HepG2 (cell line): ENCODE data around the gene CDKN2A. TPM values are rescaled to one million over a fixed set of nuclear protein-coding genes. Genes with fewer than 3 reads are reported as not detected.

ENCODE experiments used
- ATAC-seq: fragments of 200-7000 bp; cut with Tn5 transposase; 3 replicates; pipeline ENCODE4 v1.9.1; 2020; ENCODE audit warnings: mild to moderate bottlenecking, moderate library complexity
- BruUV-seq: library from RNA; stranded (reverse); fragments of 400-500 nt; replicated peaks from 2 replicates; lab custom pipeline; 2021; lab: Mats Ljungman, UMichigan
- CTCF ChIA-PET: fragments of 300-600 bp; formaldehyde crosslinking; extraction: SDS; loops from one replicate; lab custom pipeline; 2021; ENCODE audit warnings: low total read pairs, inconsistent platforms, low intra/inter-chr PET ratio; lab: Yijun Ruan, JAX
- POLR2A ChIA-PET: fragments of 350-600 bp; sonication (Branson Sonifier 250); formaldehyde crosslinking; loops from one replicate; lab custom pipeline; 2020; ENCODE audit warnings: antibody characterized with exemption, inconsistent platforms; lab: Yijun Ruan, JAX
- DNase-seq: peaks from one replicate; pipeline ENCODE4 v3.0.0-alpha.2; 2015; ENCODE audit warnings: low spot score
- FAIRE-seq: peaks from 3 replicates; lab custom pipeline; 2011; peaks lifted over from hg19 to GRCh38; lab: Jason Lieb, UNC
- H2AFZ ChIP-seq: one replicate; pipeline ENCODE4 v1.6.1; 2011; ENCODE audit warnings: low read length, inconsistent platforms
- H3K27ac ChIP-seq: fragments of 300-600 bp; 3 replicates; pipeline ENCODE4 v1.8.0; 2011; ENCODE audit warnings: mixed run types, mild to moderate bottlenecking, mixed read lengths, low read length, inconsistent platforms; ENCODE audit not compliant: insufficient read depth; ENCODE audit errors: extremely low read length
- H3K27me3 ChIP-seq, 2 experiments: fragments of 200-600 bp in 1 of 2; 2 replicates in 1 of 2; 3 replicates in 1 of 2; pipeline versions ENCODE4 v1.6.0 to v1.8.0; 2011; ENCODE audit warnings: low read length in 2 of 2, mild to moderate bottlenecking in 2 of 2, moderate library complexity in 2 of 2, inconsistent platforms in 1 of 2; ENCODE audit not compliant: insufficient read depth in 2 of 2, control insufficient read depth in 1 of 2
- H3K36me3 ChIP-seq, 2 experiments: fragments of 200-600 bp in 1 of 2; replicated peaks in 1 of 2; 2 replicates in 1 of 2; 3 replicates in 1 of 2; pipeline versions ENCODE4 v1.5.1 to v1.8.0; 2011; ENCODE audit warnings: low read length in 2 of 2, inconsistent platforms in 1 of 2; ENCODE audit not compliant: insufficient read depth in 2 of 2, control insufficient read depth in 1 of 2
- H3K4me1 ChIP-seq: 2 replicates; pipeline ENCODE4 v1.5.1; 2012; ENCODE audit warnings: low read length, inconsistent platforms; ENCODE audit not compliant: insufficient read depth
- H3K4me2 ChIP-seq: 2 replicates; pipeline ENCODE4 v1.6.0; 2011; ENCODE audit warnings: low read depth, low read length, inconsistent platforms
- H3K4me3 ChIP-seq, 3 experiments: fragments of 200-600 bp in 1 of 3; sonication (generic), shearing (Covaris generic) in 1 of 3; replicated peaks in 1 of 3; 2 replicates each; pipeline ENCODE4 v1.5.1; 2011 to 2016; ENCODE audit warnings: low read length in 3 of 3, inconsistent platforms in 2 of 3, low read depth in 2 of 3, mild to moderate bottlenecking in 2 of 3, control low read depth in 1 of 3, mixed read lengths in 1 of 3; ENCODE audit not compliant: insufficient read depth in 1 of 3
- H3K79me2 ChIP-seq: one replicate; pipeline ENCODE4 v1.6.1; 2011; ENCODE audit warnings: low read length, inconsistent platforms; ENCODE audit not compliant: insufficient read depth
- H3K9ac ChIP-seq: 2 replicates; pipeline ENCODE4 v1.6.0; 2011; ENCODE audit warnings: mild to moderate bottlenecking, low read depth, low read length, inconsistent platforms; ENCODE audit not compliant: insufficient read depth
- H3K9me3 ChIP-seq: 2 replicates; pipeline ENCODE4 v1.5.1; 2012; ENCODE audit warnings: mild to moderate bottlenecking, low read length
- H4K20me1 ChIP-seq: 2 replicates; pipeline ENCODE4 v1.6.0; 2011; ENCODE audit warnings: inconsistent platforms, mild to moderate bottlenecking, low read length, moderate library complexity; ENCODE audit not compliant: insufficient read depth
- ATRX ChIP-seq: sonication (generic); formaldehyde crosslinking; IDR thresholded peaks from 2 replicates; pipeline ENCODE4 v1.4.0; 2020; ENCODE audit warnings: missing genetic modification reagents, borderline replicate concordance
- MAFF ChIP-seq: IDR thresholded peaks from 2 replicates; pipeline ENCODE4 v1.6.1; 2011; ENCODE audit warnings: low read depth, low read length, improper control_type of control experiment
- MAFK ChIP-seq, 2 experiments: IDR thresholded peaks in 1 of 2; conservative IDR thresholded peaks in 1 of 2; 2 replicates each; pipeline ENCODE4 v1.6.1; 2011; ENCODE audit warnings: improper control_type of control experiment in 2 of 2, low read length in 2 of 2
- MAZ ChIP-seq, 2 experiments: sonication (generic) in 1 of 2; formaldehyde crosslinking in 1 of 2; IDR thresholded peaks; 2 replicates each; pipeline versions ENCODE4 v1.5.0 to v1.6.1; 2012 to 2020; ENCODE audit warnings: low read depth in 2 of 2, mild to moderate bottlenecking in 2 of 2, borderline replicate concordance in 1 of 2, improper control_type of control experiment in 1 of 2, low read length in 1 of 2, missing genetic modification reagents in 1 of 2, moderate library complexity in 1 of 2
- MED1 ChIP-seq: sonication (generic); formaldehyde crosslinking; IDR thresholded peaks from 2 replicates; pipeline ENCODE4 v1.4.0; 2020; ENCODE audit warnings: missing genetic modification reagents
- NR3C1 ChIP-seq: sonication (generic); formaldehyde crosslinking; IDR thresholded peaks from 2 replicates; pipeline ENCODE4 v1.4.0; 2020; ENCODE audit warnings: missing genetic modification reagents
- ZBTB1 ChIP-seq: sonication (generic); formaldehyde crosslinking; IDR thresholded peaks from 2 replicates; pipeline ENCODE4 v1.4.0; 2020; ENCODE audit warnings: missing genetic modification reagents, borderline replicate concordance
- ZNF10 ChIP-seq: sonication (generic); formaldehyde crosslinking; IDR thresholded peaks from 2 replicates; pipeline ENCODE4 v1.4.0; 2020; ENCODE audit warnings: mild to moderate bottlenecking, low read depth, missing genetic modification reagents, borderline replicate concordance
- ZSCAN31 ChIP-seq: sonication (generic); formaldehyde crosslinking; IDR thresholded peaks from 2 replicates; pipeline ENCODE4 v1.5.0; 2020; ENCODE audit warnings: low read depth, mild to moderate bottlenecking, missing genetic modification reagents
- WGBS: methylation state at CpG from one replicate; pipeline ENCODE4 v1.1.6; 2017; ENCODE audit warnings: low lambda C conversion rate; 5-methylcytosine and 5-hydroxymethylcytosine counted together
- in situ Hi-C: cut with HindIII; loops from 2 replicates; pipeline ENCODE4 v1.10.0; 2017; ENCODE audit warnings: low pct_unique_long_range_greater_than_20kb; ENCODE audit not compliant: extremely low pct_ligation_motif_present
- intact Hi-C: fragments of 100-400 bp; cut with micrococcal nuclease; formaldehyde crosslinking; loops from one replicate; pipeline ENCODE4 v1.10.0; 2022; ENCODE audit not compliant: unreplicated experiment
- polyA plus RNA-seq, 8 experiments: library from polyadenylated mRNA; depleted of rRNA in 3 of 8; stranded (reverse) in 7 of 8; unstranded in 1 of 8; fragments of >200 nt; fragmentation: Illumina TruSeq in 4 of 8; extraction: Trizol in 4 of 8; gene quantifications; 2 replicates each; pipeline versions ENCODE4 v1.2.1 to v1.2.3, GENCODE V29; 2011 to 2016; ENCODE audit warnings: low read depth in 4 of 8, missing spikeins in 1 of 8, mixed read lengths in 1 of 8; ENCODE audit not compliant: insufficient read depth in 1 of 8
- total RNA-seq, 5 experiments: library from RNA; depleted of rRNA; stranded (reverse); fragments of >200 nt; fragmentation: Illumina TruSeq; extraction: Trizol; gene quantifications; 2 replicates each; pipeline ENCODE4 v1.2.3, GENCODE V29; 2016; ENCODE audit warnings: low read depth in 1 of 5

CDKN2A gene
- total and polyA plus RNA-seq, 2 of the 13 experiments (the other 11 are each of a cell fraction or from before 2014, with no cell fraction given) = 4.2 to 4.8 TPM

DNA sequence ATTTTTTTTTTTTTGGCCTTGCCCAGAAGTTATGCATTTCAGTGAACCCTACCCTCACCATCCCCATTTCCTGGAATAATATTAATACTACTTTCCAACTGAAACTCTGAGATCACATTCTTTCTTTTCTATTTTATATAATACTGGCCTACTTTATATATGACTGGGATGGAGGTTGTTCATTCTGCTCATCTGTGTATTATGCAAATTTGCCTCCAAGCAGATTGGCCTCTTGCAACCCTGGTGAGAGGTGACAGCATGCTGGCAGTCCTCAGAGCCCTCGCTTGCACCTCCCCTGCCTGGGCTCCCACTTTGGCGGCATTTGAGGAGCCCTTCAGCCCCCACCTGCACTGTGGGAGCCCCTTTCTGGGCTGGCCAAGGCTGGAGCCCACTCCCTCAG, 35.4 kb downstream of the CDKN2A start (continued):
- no peak for TF ChIP-seq MAZ (IDR thresholded peaks at IDR 0.05; ENCODE audit: borderline replicate concordance, low read depth, low read length)
- no peak for TF ChIP-seq MAZ (CRISPR knock-in tag; IDR thresholded peaks at IDR 0.05; ENCODE audit: low read depth)
- TF ChIP-seq ATRX (CRISPR knock-in tag) = no peak
- no peak for TF ChIP-seq ZBTB1 (CRISPR knock-in tag)
- no peak for TF ChIP-seq ZNF10
- TF ChIP-seq NR3C1 (CRISPR knock-in tag) = no peak
- TF ChIP-seq ZSCAN31 (CRISPR knock-in tag) = no peak

DNA sequence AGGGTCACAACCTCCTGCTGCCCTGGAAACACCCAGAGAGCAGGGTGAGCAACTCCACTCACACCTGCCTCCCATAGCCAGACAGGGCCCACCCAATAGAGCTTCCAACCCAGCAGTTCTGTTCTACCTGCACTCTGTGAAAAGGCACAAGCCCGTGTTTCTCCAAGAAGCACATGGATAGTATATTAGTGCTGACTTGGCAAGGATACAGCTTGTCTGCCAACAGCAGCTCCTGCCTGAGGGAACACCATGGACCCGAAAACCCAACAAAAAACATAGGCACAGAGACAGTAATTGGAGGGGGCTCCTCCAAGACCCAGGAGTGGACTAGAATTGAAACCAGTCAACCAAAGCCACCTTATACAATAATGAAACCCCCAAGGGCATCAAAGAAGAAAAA, 48.6 kb downstream of the CDKN2A start:
- CTCF ChIA-PET = no interaction called here
- Histone ChIP-seq H4K20me1 (no peaks in the 10 kb centered on the region), H3K79me2 (no peaks in the 10 kb centered on the region), H3K36me3 (no peaks in the 10 kb centered on the region), H3K4me2 (no peak overlapping the region), H2AFZ (no peak overlapping the region)
- POLR2A ChIA-PET = no interaction called here
- ATAC-seq = no peak
- in situ Hi-C loops = no loop called here
- no peak for DNase-seq
- TF ChIP-seq MAFK (conservative IDR thresholded peaks at IDR 0.05 in 1 of 2, IDR thresholded peaks at IDR 0.05 in 1 of 2; ENCODE audit: low read length in 2 of 2) (peak; percentile 58 to 65; a peak in 3 of 4 replicates), MAFF (0 out of 2 replicates have a peak, but pooled peaks have one; percentile 32), MED1 (CRISPR knock-in tag) (no peak)
- TF ChIP-seq, all 625 proteins: peak for 2
- 0% methylated on average over 2 of the region's 2 CpGs for WGBS
- no TSS peak for BruUV-seq
- no peaks in the 10 kb centered on the region for H3K4me1 ChIP-seq
- no peak for FAIRE-seq
- H3K4me3 ChIP-seq = no peak overlapping the region
- no peaks in the 10 kb centered on the region for H3K27me3 ChIP-seq
- no peak overlapping the region for H3K27ac ChIP-seq
- intact Hi-C loops = no loop called here
- H3K9ac ChIP-seq = no peak overlapping the region
- no peaks in the 10 kb centered on the region for H3K9me3 ChIP-seq
